HCT116 (cell line): ENCODE data around the gene KIAA0825. TPM values are rescaled to one million over a fixed set of nuclear protein-coding genes. Genes with fewer than 3 reads are reported as not detected.

ENCODE experiments used
- ATAC-seq: fragments of 200-7000 bp; cut with Tn5 transposase; 2 replicates; pipeline ENCODE4 v1.9.1; 2020; ENCODE audit warnings: mild to moderate bottlenecking, moderate library complexity
- BruUV-seq: library from RNA; stranded (reverse); fragments of 400-500 nt; replicated peaks from 2 replicates; lab custom pipeline; 2021; lab: Mats Ljungman, UMichigan
- CTCF ChIA-PET: fragments of 300-600 bp; sonication (Branson Sonifier 250); formaldehyde crosslinking; loops from one replicate; lab custom pipeline; 2021; ENCODE audit warnings: antibody characterized with exemption; lab: Charles Lee
- POLR2A ChIA-PET: fragments of 300-600, 350-600 bp; sonication (Branson Sonifier 250); formaldehyde crosslinking; loops from one replicate; lab custom pipeline; 2021; ENCODE audit warnings: antibody characterized with exemption; lab: Charles Lee
- RAD21 ChIA-PET, 2 experiments: fragments of 300-600 bp; sonication (Branson Sonifier 250); formaldehyde crosslinking; loops; one replicate each; lab custom pipeline; 2023; ENCODE audit warnings: low total read pairs in 2 of 2; ENCODE audit not compliant: uncharacterized antibody in 2 of 2, unreplicated experiment in 2 of 2, low non-redundant PET in 1 of 2; lab: Charles Lee
- DNase-seq: peaks from one replicate; pipeline ENCODE4 v3.0.0-alpha.2; 2010; ENCODE audit warnings: low read depth, low spot score
- H2AFZ ChIP-seq: fragments of 200-600 bp; shearing (Covaris generic), sonication (generic); 2 replicates; pipeline ENCODE4 v1.6.1; 2017; ENCODE audit warnings: low read depth, mixed run types, mixed read lengths, antibody characterized with exemption, low read length; ENCODE audit not compliant: poor library complexity, severe bottlenecking
- H3K27ac ChIP-seq: 2 replicates; pipeline ENCODE4 v1.5.1; 2012; ENCODE audit warnings: low read depth, low read length
- H3K27me3 ChIP-seq: fragments of 200-600 bp; sonication (generic); 2 replicates; pipeline ENCODE4 v1.6.1; 2016; ENCODE audit warnings: mixed run types, low read length, mixed read lengths; ENCODE audit not compliant: insufficient read depth
- H3K36me3 ChIP-seq, 2 experiments: fragments of 200-500 bp in 1 of 2; fragments of 200-600 bp in 1 of 2; sonication (Bioruptor generic) in 1 of 2; sonication (generic) in 1 of 2; 2 replicates each; pipeline versions ENCODE4 v1.5.1 to v1.6.1; 2014 to 2016; ENCODE audit warnings: low read length in 2 of 2, inconsistent platforms in 1 of 2, mixed read lengths in 1 of 2, mixed run types in 1 of 2; ENCODE audit not compliant: insufficient read depth in 2 of 2, control insufficient read depth in 1 of 2
- H3K4me1 ChIP-seq, 2 experiments: fragments of 200-600 bp in 1 of 2; sonication (generic) in 1 of 2; 2 replicates each; pipeline versions ENCODE4 v1.5.1 to v1.6.1; 2012 to 2017; ENCODE audit warnings: low read length in 2 of 2, inconsistent platforms in 1 of 2, mild to moderate bottlenecking in 1 of 2, mixed read lengths in 1 of 2, mixed run types in 1 of 2, moderate library complexity in 1 of 2; ENCODE audit not compliant: insufficient read depth in 2 of 2, control insufficient read depth in 1 of 2
- H3K4me2 ChIP-seq: fragments of 200-600 bp; sonication (generic); 2 replicates; pipeline ENCODE4 v1.6.1; 2017; ENCODE audit warnings: mixed run types, low read length, mixed read lengths
- H3K4me3 ChIP-seq, 2 experiments: fragments of 200-600 bp in 1 of 2; sonication (generic) in 1 of 2; replicated peaks in 1 of 2; 2 replicates each; pipeline ENCODE4 v1.5.1; 2011 to 2016; ENCODE audit warnings: low read length in 2 of 2, control low read depth in 1 of 2, low read depth in 1 of 2, mild to moderate bottlenecking in 1 of 2, mixed read lengths in 1 of 2, mixed run types in 1 of 2
- H3K79me2 ChIP-seq: fragments of 200-600 bp; sonication (generic); 2 replicates; pipeline ENCODE4 v1.6.1; 2017; ENCODE audit warnings: mild to moderate bottlenecking, mixed run types, low read length, moderate library complexity, mixed read lengths; ENCODE audit not compliant: insufficient read depth
- H3K9ac ChIP-seq: fragments of 200-600 bp; sonication (generic); 2 replicates; pipeline ENCODE4 v1.6.1; 2016; ENCODE audit warnings: low read length, mixed read lengths
- H3K9me2 ChIP-seq: fragments of 200-600 bp; sonication (generic), shearing (Covaris generic); 2 replicates; pipeline ENCODE4 v1.6.1; 2017; ENCODE audit warnings: mixed run types, mild to moderate bottlenecking, moderate library complexity; ENCODE audit not compliant: insufficient read depth
- H3K9me3 ChIP-seq, 2 experiments: fragments of 200-500 bp in 1 of 2; fragments of 200-600 bp in 1 of 2; sonication (Bioruptor generic) in 1 of 2; sonication (generic) in 1 of 2; 2 replicates each; pipeline ENCODE4 v1.6.1; 2014 to 2017; ENCODE audit warnings: low read length in 2 of 2, mixed read lengths in 2 of 2, inconsistent platforms in 1 of 2, low read depth in 1 of 2, mild to moderate bottlenecking in 1 of 2, mixed run types in 1 of 2, moderate library complexity in 1 of 2; ENCODE audit not compliant: control insufficient read depth in 1 of 2, insufficient read depth in 1 of 2
- H4K20me1 ChIP-seq: fragments of 200-600 bp; sonication (generic), shearing (Covaris generic); 2 replicates; pipeline ENCODE4 v1.6.1; 2017; ENCODE audit warnings: mixed run types, mild to moderate bottlenecking, moderate library complexity; ENCODE audit not compliant: insufficient read depth
- ATF3 ChIP-seq: IDR thresholded peaks from 2 replicates; pipeline ENCODE4 v1.6.1; 2012
- CEBPB ChIP-seq: IDR thresholded peaks from 2 replicates; pipeline ENCODE4 v1.6.1; 2012; ENCODE audit warnings: low read depth
- EGR1 ChIP-seq: IDR thresholded peaks from 2 replicates; pipeline ENCODE4 v1.6.1; 2012; ENCODE audit warnings: low read depth
- ELF1 ChIP-seq: IDR thresholded peaks from 2 replicates; pipeline ENCODE4 v1.6.1; 2012; ENCODE audit warnings: low read depth, borderline replicate concordance
- EZH2 ChIP-seq: fragments of 200-600 bp; sonication (generic); IDR thresholded peaks from 2 replicates; pipeline ENCODE4 v1.6.1; 2017; ENCODE audit warnings: antibody characterized with exemption, mixed run types
- JUND ChIP-seq: IDR thresholded peaks from 2 replicates; pipeline ENCODE4 v1.6.1; 2012
- POLR2A ChIP-seq: IDR thresholded peaks from 2 replicates; pipeline ENCODE4 v1.7.0; 2011; ENCODE audit warnings: borderline replicate concordance; ENCODE audit not compliant: insufficient read depth, insufficient read length; ENCODE audit errors: extremely low read depth
- POLR2AphosphoS5 ChIP-seq: IDR thresholded peaks from 2 replicates; pipeline ENCODE4 v1.6.1; 2011; ENCODE audit warnings: mild to moderate bottlenecking, low read depth, low read length, moderate library complexity
- RAD21 ChIP-seq: IDR thresholded peaks from 2 replicates; pipeline ENCODE4 v1.6.1; 2012; ENCODE audit warnings: low read depth, mild to moderate bottlenecking
- SIN3A ChIP-seq: IDR thresholded peaks from 2 replicates; pipeline ENCODE4 v1.6.1; 2012; ENCODE audit warnings: low read depth
- SP1 ChIP-seq: IDR thresholded peaks from 2 replicates; pipeline ENCODE4 v1.6.1; 2012; ENCODE audit warnings: low read depth
- SRF ChIP-seq: IDR thresholded peaks from 2 replicates; pipeline ENCODE4 v1.6.1; 2012; ENCODE audit warnings: low read depth
- TCF7L2 ChIP-seq: IDR thresholded peaks from 2 replicates; pipeline ENCODE4 v1.7.0; 2011; ENCODE audit warnings: borderline replicate concordance, inconsistent platforms; ENCODE audit not compliant: insufficient read depth, insufficient read length; ENCODE audit errors: extremely low read depth
- YY1 ChIP-seq: IDR thresholded peaks from 2 replicates; pipeline ENCODE4 v1.6.1; 2011; ENCODE audit warnings: low read length, low read depth, moderate library complexity, mild to moderate bottlenecking; ENCODE audit not compliant: insufficient replicate concordance; ENCODE audit errors: extremely low read depth
- ZFX ChIP-seq: fragments of 450-650 bp; IDR thresholded peaks from 2 replicates; pipeline ENCODE4 v1.6.1; 2017
- ZNF274 ChIP-seq: fragments of 200-500 bp; sonication (Bioruptor generic); IDR thresholded peaks from 2 replicates; pipeline ENCODE4 v1.6.1; 2014; ENCODE audit warnings: mild to moderate bottlenecking, low read depth, low read length, inconsistent platforms
- intact Hi-C: fragments of 100-400 bp; cut with micrococcal nuclease; formaldehyde crosslinking; loops from 2 replicates; pipeline ENCODE4 v1.10.0; 2022
- total RNA-seq: library from RNA; stranded (reverse); gene quantifications from one replicate; pipeline ENCODE4 v1.2.1, GENCODE V29; 2021; ENCODE audit not compliant: unreplicated experiment
- TF ChIP-seq, protein P1 (sequence below): IDR thresholded peaks from 2 replicates; pipeline ENCODE4 v1.6.1; 2012
- TF ChIP-seq, protein P2 (sequence below), 3 experiments: fragments of 200-600 bp in 1 of 3; sonication (generic) in 1 of 3; IDR thresholded peaks in 2 of 3; conservative IDR thresholded peaks in 1 of 3; 2 replicates each; pipeline ENCODE4 v1.5.1; 2012 to 2017; ENCODE audit warnings: low read depth in 2 of 3, low read length in 2 of 3, antibody characterized with exemption in 1 of 3, borderline replicate concordance in 1 of 3, control low read depth in 1 of 3, mild to moderate bottlenecking in 1 of 3, mixed read lengths in 1 of 3, mixed run types in 1 of 3, moderate library complexity in 1 of 3; ENCODE audit not compliant: insufficient read depth in 1 of 3

KIAA0825 gene
- total RNA-seq, 1 experiment from 2014 or later, result 1.4 TPM

- RAD21 ChIA-PET, result no interaction called here
- H3K4me3 ChIP-seq, result no peak overlapping the region
- no TSS peak for BruUV-seq
- H3K9me3 ChIP-seq, result no peaks in the 10 kb centered on the region
- no peak overlapping the region for H2AFZ ChIP-seq
- POLR2A ChIA-PET, result no interaction called here
- H3K4me1 ChIP-seq, result peaks cover 21 to 24% of the 10 kb centered on the region in 2 experiments
- ATAC-seq, result no peak
- no peak for DNase-seq
- H3K27ac ChIP-seq, result no peak overlapping the region
- no peaks in the 10 kb centered on the region for H3K79me2 ChIP-seq
- no peaks in the 10 kb centered on the region for H3K27me3 ChIP-seq
- no peak for TF ChIP-seq POLR2AphosphoS5
- TF ChIP-seq, protein P1, sequence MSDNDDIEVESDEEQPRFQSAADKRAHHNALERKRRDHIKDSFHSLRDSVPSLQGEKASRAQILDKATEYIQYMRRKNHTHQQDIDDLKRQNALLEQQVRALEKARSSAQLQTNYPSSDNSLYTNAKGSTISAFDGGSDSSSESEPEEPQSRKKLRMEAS, result no peak
- TF ChIP-seq ZFX, result no peak
- TF ChIP-seq TCF7L2, result no peak
- TF ChIP-seq JUND, result no peak
- no peak for TF ChIP-seq SP1
- no peak for TF ChIP-seq POLR2A
- no peak for TF ChIP-seq EZH2
- TF ChIP-seq ATF3, result no peak
- no peak overlapping the region for H3K4me2 ChIP-seq
- CTCF ChIA-PET, result no interaction called here
- H4K20me1 ChIP-seq, result no peaks in the 10 kb centered on the region
- H3K36me3 ChIP-seq, result no peaks in the 10 kb centered on the region
- no peaks in the 10 kb centered on the region for H3K9me2 ChIP-seq
- H3K9ac ChIP-seq, result no peak overlapping the region
- intact Hi-C loops, result no loop called here
Measured at GRCh38 chr5:94431696-94432095, 186.7 kb downstream of the KIAA0825 start.

DNA sequence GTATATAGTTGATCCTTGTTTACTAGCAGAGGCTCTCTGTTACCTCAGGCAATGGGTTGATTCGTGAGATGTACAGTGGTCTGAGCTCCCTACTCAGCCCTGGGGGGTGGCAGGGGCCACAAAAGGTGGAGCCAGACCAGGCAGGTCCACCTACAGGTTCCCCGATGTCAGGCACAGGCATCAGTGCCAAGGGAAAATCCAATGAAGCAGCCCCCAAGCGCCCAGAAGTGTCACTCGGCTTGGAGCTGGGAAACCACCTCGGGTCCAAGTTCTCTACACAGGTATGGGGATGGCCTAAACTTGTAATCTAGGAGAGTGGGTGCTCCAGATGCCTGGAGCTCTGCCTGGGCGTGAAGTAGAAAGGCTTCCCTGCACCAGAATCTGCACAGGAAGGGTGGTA lies 188.8 kb downstream of the KIAA0825 start:
- no peak overlapping the region for H3K4me3 ChIP-seq
- no peaks in the 10 kb centered on the region for H3K27me3 ChIP-seq
- intact Hi-C loops, result no loop called here
- no peaks in the 10 kb centered on the region for H3K79me2 ChIP-seq
- TF ChIP-seq ZNF274 (no peak), ELF1 (no peak), ATF3 (no peak), SIN3A (no peak), SRF (no peak), SP1 (no peak), RAD21 (no peak), YY1 (no peak), EGR1 (no peak), POLR2A (no peak), JUND (no peak), CEBPB (no peak), TCF7L2 (no peak)
- TF ChIP-seq, protein P2, sequence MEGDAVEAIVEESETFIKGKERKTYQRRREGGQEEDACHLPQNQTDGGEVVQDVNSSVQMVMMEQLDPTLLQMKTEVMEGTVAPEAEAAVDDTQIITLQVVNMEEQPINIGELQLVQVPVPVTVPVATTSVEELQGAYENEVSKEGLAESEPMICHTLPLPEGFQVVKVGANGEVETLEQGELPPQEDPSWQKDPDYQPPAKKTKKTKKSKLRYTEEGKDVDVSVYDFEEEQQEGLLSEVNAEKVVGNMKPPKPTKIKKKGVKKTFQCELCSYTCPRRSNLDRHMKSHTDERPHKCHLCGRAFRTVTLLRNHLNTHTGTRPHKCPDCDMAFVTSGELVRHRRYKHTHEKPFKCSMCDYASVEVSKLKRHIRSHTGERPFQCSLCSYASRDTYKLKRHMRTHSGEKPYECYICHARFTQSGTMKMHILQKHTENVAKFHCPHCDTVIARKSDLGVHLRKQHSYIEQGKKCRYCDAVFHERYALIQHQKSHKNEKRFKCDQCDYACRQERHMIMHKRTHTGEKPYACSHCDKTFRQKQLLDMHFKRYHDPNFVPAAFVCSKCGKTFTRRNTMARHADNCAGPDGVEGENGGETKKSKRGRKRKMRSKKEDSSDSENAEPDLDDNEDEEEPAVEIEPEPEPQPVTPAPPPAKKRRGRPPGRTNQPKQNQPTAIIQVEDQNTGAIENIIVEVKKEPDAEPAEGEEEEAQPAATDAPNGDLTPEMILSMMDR (IDR thresholded peaks at IDR 0.05 in 2 of 3, conservative IDR thresholded peaks at IDR 0.05 in 1 of 3; ENCODE audit: borderline replicate concordance in 1 of 3, insufficient read depth in 1 of 3, low read depth in 2 of 3, low read length in 2 of 3), result no peak
- TF ChIP-seq, protein P1, result no peak
- no peaks in the 10 kb centered on the region for H3K9me2 ChIP-seq
- H3K36me3 ChIP-seq, result no peaks in the 10 kb centered on the region
- no TSS peak for BruUV-seq
- DNase-seq (no peak), ATAC-seq (no peak)
- no peaks in the 10 kb centered on the region for H3K9me3 ChIP-seq
- H3K9ac ChIP-seq, result no peak overlapping the region
- no peak overlapping the region for H3K27ac ChIP-seq
- no peak overlapping the region for H3K4me2 ChIP-seq
- ChIA-PET RAD21 (no interaction called here), CTCF (no interaction called here), POLR2A (no interaction called here)
- peaks cover 21 to 23% of the 10 kb centered on the region in 2 experiments for H3K4me1 ChIP-seq
- no peaks in the 10 kb centered on the region for H4K20me1 ChIP-seq
- no peak overlapping the region for H2AFZ ChIP-seq
